Glutamatergic neuron (in vitro differentiated cells): ENCODE results near the gene MAGEB10. TPM values are rescaled to one million over a fixed set of nuclear protein-coding genes. Genes with fewer than 3 reads are reported as not detected.
"Not testable (repeated sequence)": the region's sequence is repeated elsewhere in the genome, so short reads cannot be mapped to it uniquely, and the experiment has no call there.

Experiments
- DNase-seq: peaks from one replicate; pipeline ENCODE4 v3.0.0; 2022
- H3K27ac Mint-ChIP-seq: one replicate; pipeline ENCODE4 v1.8.0; 2020; ENCODE audit warnings: mild to moderate bottlenecking, mixed read lengths, inconsistent platforms; ENCODE audit not compliant: unreplicated experiment
- H3K27me3 Mint-ChIP-seq: one replicate; pipeline ENCODE4 v1.8.0; 2020; ENCODE audit warnings: mild to moderate bottlenecking, moderate library complexity, mixed read lengths, inconsistent platforms; ENCODE audit not compliant: unreplicated experiment
- H3K36me3 Mint-ChIP-seq: one replicate; pipeline ENCODE4 v1.8.0; 2020; ENCODE audit warnings: mild to moderate bottlenecking, mixed read lengths, inconsistent platforms; ENCODE audit not compliant: unreplicated experiment
- H3K4me1 Mint-ChIP-seq: one replicate; pipeline ENCODE4 v1.8.0; 2020; ENCODE audit warnings: mild to moderate bottlenecking, low read depth, mixed read lengths, inconsistent platforms; ENCODE audit not compliant: unreplicated experiment
- H3K4me3 Mint-ChIP-seq: one replicate; pipeline ENCODE4 v1.8.0; 2020; ENCODE audit warnings: mild to moderate bottlenecking, mixed read lengths, inconsistent platforms; ENCODE audit not compliant: unreplicated experiment
- H3K9me3 Mint-ChIP-seq: one replicate; pipeline ENCODE4 v1.8.0; 2020; ENCODE audit warnings: mild to moderate bottlenecking, moderate library complexity, mixed read lengths, inconsistent platforms; ENCODE audit not compliant: unreplicated experiment
- total RNA-seq: library from RNA; stranded (reverse); fragmentation: NEBNext Ultra II Directional; extraction: Animal tissue kit (Norgen Biotek cat#: 25700); gene quantifications from one replicate; pipeline ENCODE4 v1.2.1, GENCODE V29; 2021; ENCODE audit not compliant: unreplicated experiment
- TF ChIP-seq, protein P1 (sequence below): fragments of 200-600 bp; sonication (generic); IDR thresholded peaks from one replicate; pipeline ENCODE4 v1.5.0; 2021; ENCODE audit not compliant: partially characterized antibody, unreplicated experiment

The MAGEB10 gene
- total RNA-seq, 1 donor from 2014 or later: not detected

DNA sequence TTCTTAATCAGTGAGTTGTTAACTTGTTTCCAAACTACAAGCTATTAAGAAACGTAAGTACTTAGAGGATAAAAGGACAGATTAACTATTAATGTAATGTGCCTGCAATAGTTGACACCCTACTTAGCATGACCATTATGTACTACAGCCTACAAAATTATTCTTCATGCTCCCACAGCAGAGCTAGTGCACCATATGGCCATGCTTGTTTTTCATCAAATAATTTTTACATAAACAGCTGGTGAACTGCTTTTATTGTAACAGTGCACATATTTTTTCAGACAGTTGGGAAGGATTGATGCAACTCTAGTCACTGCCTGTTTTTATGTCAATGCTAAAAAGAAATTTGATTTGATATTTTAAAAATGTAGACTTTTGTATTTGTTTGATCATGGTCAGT is 10.2 kb upstream of the MAGEB10 start:
- Mint-ChIP-seq H3K27me3 (no peaks in the 10 kb centered on the region), H3K36me3 (no peaks in the 10 kb centered on the region), H3K9me3 (peaks cover 1% of the 10 kb centered on the region), H3K27ac (no peak overlapping the region), H3K4me1 (no peaks in the 10 kb centered on the region), H3K4me3 (no peak overlapping the region)
- TF ChIP-seq, protein P1, sequence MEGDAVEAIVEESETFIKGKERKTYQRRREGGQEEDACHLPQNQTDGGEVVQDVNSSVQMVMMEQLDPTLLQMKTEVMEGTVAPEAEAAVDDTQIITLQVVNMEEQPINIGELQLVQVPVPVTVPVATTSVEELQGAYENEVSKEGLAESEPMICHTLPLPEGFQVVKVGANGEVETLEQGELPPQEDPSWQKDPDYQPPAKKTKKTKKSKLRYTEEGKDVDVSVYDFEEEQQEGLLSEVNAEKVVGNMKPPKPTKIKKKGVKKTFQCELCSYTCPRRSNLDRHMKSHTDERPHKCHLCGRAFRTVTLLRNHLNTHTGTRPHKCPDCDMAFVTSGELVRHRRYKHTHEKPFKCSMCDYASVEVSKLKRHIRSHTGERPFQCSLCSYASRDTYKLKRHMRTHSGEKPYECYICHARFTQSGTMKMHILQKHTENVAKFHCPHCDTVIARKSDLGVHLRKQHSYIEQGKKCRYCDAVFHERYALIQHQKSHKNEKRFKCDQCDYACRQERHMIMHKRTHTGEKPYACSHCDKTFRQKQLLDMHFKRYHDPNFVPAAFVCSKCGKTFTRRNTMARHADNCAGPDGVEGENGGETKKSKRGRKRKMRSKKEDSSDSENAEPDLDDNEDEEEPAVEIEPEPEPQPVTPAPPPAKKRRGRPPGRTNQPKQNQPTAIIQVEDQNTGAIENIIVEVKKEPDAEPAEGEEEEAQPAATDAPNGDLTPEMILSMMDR: no peak
- no peak for DNase-seq

DNA sequence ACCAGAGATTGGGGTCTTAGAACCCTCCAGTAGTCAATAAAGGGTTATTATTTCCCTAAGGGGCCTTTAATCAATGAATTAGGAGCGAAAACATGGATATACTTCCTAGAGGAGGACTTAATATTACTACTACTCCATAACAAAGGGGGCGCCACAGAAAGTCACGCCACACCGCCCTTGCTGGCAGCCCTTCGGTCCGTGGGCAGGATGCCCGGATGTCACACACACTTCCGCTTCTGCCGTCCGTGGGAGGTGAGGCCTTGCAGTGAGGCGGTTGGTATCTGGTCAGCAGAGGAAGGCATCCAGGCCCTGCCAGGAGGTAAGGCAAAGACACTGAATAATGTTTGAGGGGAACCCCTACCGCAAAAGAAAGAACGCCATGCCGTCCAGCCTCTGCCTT is 436 bp downstream of the MAGEB10 start:
- peaks cover 2% of the 10 kb centered on the region for H3K27me3 Mint-ChIP-seq
- H3K4me3 Mint-ChIP-seq: no peak overlapping the region
- no peak overlapping the region for H3K27ac Mint-ChIP-seq
- H3K4me1 Mint-ChIP-seq: no peaks in the 10 kb centered on the region
- no peaks in the 10 kb centered on the region for H3K9me3 Mint-ChIP-seq
- no peak for DNase-seq
- TF ChIP-seq, protein P1: no peak
- H3K36me3 Mint-ChIP-seq: no peaks in the 10 kb centered on the region

DNA sequence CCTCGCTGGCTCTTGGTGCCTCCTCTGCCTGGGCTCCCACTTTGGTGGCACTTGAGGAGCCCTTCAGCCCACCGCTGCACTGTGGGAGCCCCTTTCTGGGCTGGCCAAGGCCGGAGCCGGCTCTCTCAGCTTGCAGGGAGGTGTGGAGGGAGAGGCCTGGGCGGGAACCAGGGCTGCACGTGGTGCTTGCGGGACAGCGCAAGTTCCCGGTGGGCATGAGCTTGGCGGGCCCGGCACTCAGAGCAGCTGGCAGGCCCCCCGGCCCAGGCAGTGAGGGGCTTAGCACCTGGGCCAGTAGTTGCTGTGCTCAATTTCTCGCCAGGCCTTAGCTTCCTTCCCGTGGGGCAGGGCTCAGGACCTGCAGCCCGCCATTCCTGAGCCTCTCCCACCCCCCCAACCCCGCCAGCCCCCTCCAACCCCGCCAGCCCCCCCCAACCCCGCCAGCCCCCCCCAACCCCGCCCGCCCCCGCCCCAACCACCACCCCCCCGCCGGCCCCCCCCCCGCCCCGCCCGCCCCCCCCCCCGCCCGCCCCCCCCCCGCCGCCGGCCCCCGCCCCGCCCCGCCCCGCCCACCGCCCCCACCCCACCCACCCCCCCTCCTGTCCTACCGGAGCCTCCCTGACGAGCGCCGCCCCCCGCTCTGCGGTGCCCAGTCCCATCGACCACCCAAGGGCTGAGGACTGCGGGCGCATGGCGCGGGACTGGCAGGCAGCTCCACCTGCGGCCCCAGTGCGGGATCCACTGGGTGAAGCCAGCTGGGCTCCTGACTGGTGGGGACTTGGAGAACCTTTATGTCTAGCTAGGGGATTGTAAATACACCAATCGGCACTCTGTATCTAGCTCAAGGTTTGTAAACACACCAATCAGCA is 1.4 kb downstream of the MAGEB10 start:
- not testable (repeated sequence) for H3K4me1 Mint-ChIP-seq, H3K4me3 Mint-ChIP-seq, H3K9me3 Mint-ChIP-seq, H3K27me3 Mint-ChIP-seq, H3K36me3 Mint-ChIP-seq, H3K27ac Mint-ChIP-seq, DNase-seq

GRCh38 chrX:27815209-27815608 is 7.4 kb downstream of the MAGEB10 start:
- no peaks in the 10 kb centered on the region for H3K36me3 Mint-ChIP-seq
- H3K27me3 Mint-ChIP-seq: no peaks in the 10 kb centered on the region
- no peaks in the 10 kb centered on the region for H3K9me3 Mint-ChIP-seq

GRCh38 chrX:27823812-27824211 is 16.0 kb downstream of the MAGEB10 start:
- Mint-ChIP-seq H3K27ac (no peak overlapping the region), H3K36me3 (no peaks in the 10 kb centered on the region), H3K4me3 (no peak overlapping the region), H3K27me3 (no peaks in the 10 kb centered on the region), H3K4me1 (no peaks in the 10 kb centered on the region), H3K9me3 (peaks cover 2% of the 10 kb centered on the region)
- no peak for DNase-seq
- TF ChIP-seq, protein P1: no peak

More at GRCh38 chrX:27815209-27815608, 7.4 kb downstream of the MAGEB10 start:
- no peak for DNase-seq
- TF ChIP-seq, protein P1: no peak
- no peak overlapping the region for H3K4me3 Mint-ChIP-seq
- no peaks in the 10 kb centered on the region for H3K4me1 Mint-ChIP-seq
- H3K27ac Mint-ChIP-seq: no peak overlapping the region
